ENCODE data around the gene IRGC. TPM values are rescaled to one million over a fixed set of nuclear protein-coding genes. Genes with fewer than 3 reads are reported as not detected.

The IRGC gene
- polyA plus RNA-seq, 2 of the 4 experiments (the other 2 are of a cell fraction), result not detected

GRCh38 chr19:43687660-43687997 lies 28.2 kb upstream of the IRGC start:
- 100% methylated on average over 1 of the region's 1 CpG for WGBS (ENCODE audit: missing lambda C conversion rate)
- DNase-seq (ENCODE audit: low read depth in 1 of 2, low spot score in 1 of 2) (no peak), ATAC-seq (peak in 1 of 2 experiments; percentile 55; a peak in 3 of 6 replicates), FAIRE-seq (no peak)
- Histone ChIP-seq H3K27ac (peak overlapping the region in 1 of 2 experiments; percentile 74; a peak in 3 of 6 replicates), H3K9me3 (peaks cover 31% of the 10 kb centered on the region), H3K4me1 (peaks cover 7% of the 10 kb centered on the region; the same call in 2 of the 3 replicates), H3K4me2 (0 out of 3 replicates have a peak overlapping the region, but pooled peaks have one; percentile 19), H3K4me3 (no peak overlapping the region)
- CTCF ChIA-PET, result interaction anchor here (0.7 to 2.6 kb wide), 5 partner anchors 11 to 155 kb away, joined by 3 to 6 read pairs (median 3); partner anchors contain the start of genes PLAUR and ZNF575
- POLR2A ChIA-PET, result interaction anchor here (0.7 to 1.7 kb wide), 3 partner anchors 18 to 19 kb away, joined by 3 to 6 read pairs (median 5); partner anchors contain the start of gene PLAUR
- no peak for TF ChIP-seq RARB (CRISPR knock-in tag; IDR thresholded peaks at IDR 0.05)
- no peak for TF ChIP-seq HOXB13 (CRISPR knock-in tag; IDR thresholded peaks at IDR 0.05; ENCODE audit: low read depth)
- no peak for TF ChIP-seq RAD21 (conservative IDR thresholded peaks at IDR 0.05 in 1 of 2, IDR thresholded peaks at IDR 0.05 in 1 of 2)
- no peak for TF ChIP-seq SMC3 (IDR thresholded peaks at IDR 0.05)
- TF ChIP-seq, protein P1, sequence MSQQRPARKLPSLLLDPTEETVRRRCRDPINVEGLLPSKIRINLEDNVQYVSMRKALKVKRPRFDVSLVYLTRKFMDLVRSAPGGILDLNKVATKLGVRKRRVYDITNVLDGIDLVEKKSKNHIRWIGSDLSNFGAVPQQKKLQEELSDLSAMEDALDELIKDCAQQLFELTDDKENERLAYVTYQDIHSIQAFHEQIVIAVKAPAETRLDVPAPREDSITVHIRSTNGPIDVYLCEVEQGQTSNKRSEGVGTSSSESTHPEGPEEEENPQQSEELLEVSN (IDR thresholded peaks at IDR 0.05; ENCODE audit: borderline replicate concordance, low read depth), result no peak
- TF ChIP-seq KDM5A (IDR thresholded peaks at IDR 0.05), result no peak
- no peak for TF ChIP-seq FOSB (CRISPR knock-in tag; IDR thresholded peaks at IDR 0.05)

DNA sequence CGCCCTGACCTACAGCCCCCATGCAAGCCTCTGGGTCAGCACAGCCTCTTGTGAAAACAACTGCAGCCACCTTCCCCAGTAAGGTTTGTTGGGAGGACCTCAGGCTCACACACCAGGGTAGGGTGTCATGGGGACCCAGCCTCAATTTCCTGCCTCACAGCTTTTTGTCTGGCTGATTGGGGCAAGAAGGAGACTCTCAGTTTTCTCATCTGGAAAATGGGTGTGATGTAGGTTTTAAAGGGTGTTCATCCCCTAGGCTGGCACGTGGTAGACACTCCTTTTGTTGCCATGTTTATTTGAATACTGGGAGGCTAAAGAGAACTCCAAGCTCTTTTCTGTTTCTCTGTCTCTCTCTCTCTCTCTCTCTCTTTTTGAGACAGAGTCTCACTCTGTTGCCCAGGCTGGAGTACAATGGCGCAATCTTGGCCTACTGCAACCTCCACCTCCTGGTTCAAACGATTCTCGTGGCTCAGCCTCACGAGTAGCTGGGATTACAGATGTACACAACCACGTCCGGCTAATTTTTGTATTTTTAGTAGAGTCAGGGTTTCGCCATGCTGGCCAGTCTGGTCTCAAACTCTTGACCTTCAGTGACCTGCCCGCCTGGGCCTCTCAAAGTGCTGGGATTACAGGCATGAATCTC lies 27.7 kb upstream of the IRGC start:
- ATAC-seq (no peak), DNase-seq (ENCODE audit: low read depth in 1 of 2, low spot score in 1 of 2) (no peak), FAIRE-seq (no peak)
- 79% methylated on average over 10 of the region's 10 CpGs for WGBS (ENCODE audit: missing lambda C conversion rate)
- H3K9me3 ChIP-seq, result peaks cover 35% of the 10 kb centered on the region
- no peak overlapping the region for H3K4me3 ChIP-seq
- ChIA-PET POLR2A (interaction anchor here (0.7 to 1.7 kb wide), 2 partner anchors 18 to 20 kb away, joined by 3 to 6 read pairs; partner anchors contain the start of gene PLAUR), CTCF (interaction anchor here (0.9 to 2.6 kb wide), 3 partner anchors 18 to 20 kb away, joined by 3 to 6 read pairs (median 5); partner anchors contain the start of gene PLAUR)
- TF ChIP-seq HMGXB4 (CRISPR knock-in tag; IDR thresholded peaks at IDR 0.05; ENCODE audit: borderline replicate concordance) (no peak), CBX8 (IDR thresholded peaks at IDR 0.05) (no peak), NPAS2 (CRISPR knock-in tag; IDR thresholded peaks at IDR 0.05; ENCODE audit: borderline replicate concordance) (no peak), BCL3 (IDR thresholded peaks at IDR 0.05) (no peak)
- H3K27ac ChIP-seq, result peak overlapping the region in 1 of 2 experiments; percentile 74; a peak in 3 of 6 replicates
- peaks cover 7% of the 10 kb centered on the region; the same call in 2 of the 3 replicates for H3K4me1 ChIP-seq
- H3K4me2 ChIP-seq, result no peak overlapping the region

DNA sequence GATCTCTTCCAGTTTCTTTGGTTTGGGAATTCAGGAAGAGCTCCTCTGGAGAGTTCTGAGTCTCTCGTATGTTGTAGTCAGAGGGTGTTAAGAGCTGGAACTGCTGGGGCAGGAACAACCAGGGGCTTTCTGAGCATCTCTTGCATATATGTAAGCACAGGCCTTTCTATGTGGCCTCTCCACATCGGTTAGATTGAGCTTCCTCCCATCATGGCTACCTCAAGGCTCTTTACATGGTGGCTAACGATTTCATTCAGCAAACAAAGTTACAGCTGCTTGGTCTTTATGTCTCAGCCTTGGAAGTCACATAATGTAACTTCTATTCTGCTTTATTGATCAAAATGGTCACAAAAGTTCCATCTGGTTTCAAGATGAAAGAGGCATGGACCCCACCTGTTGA lies 25.4 kb upstream of the IRGC start:
- Histone ChIP-seq H3K4me1 (peaks cover 7% of the 10 kb centered on the region; the same call in 2 of the 3 replicates), H3K4me2 (no peak overlapping the region), H3K27ac (no peak overlapping the region), H3K4me3 (no peak overlapping the region), H3K9me3 (peaks cover 35% of the 10 kb centered on the region)
- FAIRE-seq, result no peak
- POLR2A ChIA-PET, result no interaction called here
- 27% methylated on average over 3 of the region's 3 CpGs for WGBS (ENCODE audit: missing lambda C conversion rate)
- no peak for ATAC-seq
- CTCF ChIA-PET, result interaction anchor here (0.6 to 1.0 kb wide), 2 partner anchors 10 to 85 kb away, joined by 3 read pairs; no protein-coding TSS in a partner anchor
- no peak for TF ChIP-seq HDAC2 (IDR thresholded peaks at IDR 0.05)
- no peak for TF ChIP-seq MYC (IDR thresholded peaks at IDR 0.05; ENCODE audit: borderline replicate concordance, low read length)
- TF ChIP-seq RCOR1 (IDR thresholded peaks at IDR 0.05; ENCODE audit: low read depth, low read length), result no peak
- no peak for TF ChIP-seq HEYL (CRISPR knock-in tag; IDR thresholded peaks at IDR 0.05)
- no peak for TF ChIP-seq CBX8 (IDR thresholded peaks at IDR 0.05)
- no peak for TF ChIP-seq NR3C1 (IDR thresholded peaks at IDR 0.05)
- TF ChIP-seq SREBF2 (IDR thresholded peaks at IDR 0.05), result no peak
- no peak for TF ChIP-seq JUNB (IDR thresholded peaks at IDR 0.05)
- no peak for TF ChIP-seq ZSCAN20 (CRISPR knock-in tag; IDR thresholded peaks at IDR 0.05)
- no peak for TF ChIP-seq KDM5A (IDR thresholded peaks at IDR 0.05)
- no peak for TF ChIP-seq KDM1A (IDR thresholded peaks at IDR 0.05; ENCODE audit: low read depth)
- TF ChIP-seq PBX3 (IDR thresholded peaks at IDR 0.05), result no peak
- TF ChIP-seq BHLHE40 (IDR thresholded peaks at IDR 0.05; ENCODE audit: low read depth, low read length), result no peak
- TF ChIP-seq FOXS1 (CRISPR knock-in tag; IDR thresholded peaks at IDR 0.05), result no peak
- no peak for TF ChIP-seq SMC3 (IDR thresholded peaks at IDR 0.05)
- TF ChIP-seq FOSB (CRISPR knock-in tag; IDR thresholded peaks at IDR 0.05), result no peak
- no peak for TF ChIP-seq ZC3H11A (IDR thresholded peaks at IDR 0.05)
- no peak for TF ChIP-seq ESRRA (IDR thresholded peaks at IDR 0.05; ENCODE audit: borderline replicate concordance, low read length)
- TF ChIP-seq PHF8 (IDR thresholded peaks at IDR 0.05; ENCODE audit: borderline replicate concordance, low read depth), result no peak
- no peak for DNase-seq (ENCODE audit: low read depth in 1 of 2, low spot score in 1 of 2)
